SK-N-SH (cell line): ENCODE measurements around the gene MS4A18. TPM values are rescaled to one million over a fixed set of nuclear protein-coding genes. Genes with fewer than 3 reads are reported as not detected.

Source experiments
- CTCF ChIA-PET: fragments of 300-600, 350-600 bp; formaldehyde crosslinking; extraction: SDS; loops from one replicate; lab custom pipeline; 2021; lab: Yijun Ruan, JAX
- POLR2A ChIA-PET: fragments of 350-600 bp; sonication (Branson Sonifier 250); formaldehyde crosslinking; extraction: SDS; loops from one replicate; lab custom pipeline; 2020; ENCODE audit warnings: antibody characterized with exemption, inconsistent platforms; lab: Yijun Ruan, JAX
- DNase-seq: peaks from one replicate; pipeline ENCODE4 v3.0.0; 2012
- H2AFZ ChIP-seq: fragments of 200-600 bp; sonication (generic); 2 replicates; pipeline ENCODE4 v1.8.1; 2016; ENCODE audit warnings: antibody characterized with exemption, mild to moderate bottlenecking, low read depth
- H3F3A ChIP-seq: fragments of 200-600 bp; sonication (generic); replicated peaks from 2 replicates; pipeline ENCODE3; 2016; ENCODE audit warnings: antibody characterized with exemption, mild to moderate bottlenecking; ENCODE audit not compliant: insufficient read depth
- H3K27ac ChIP-seq, 2 experiments: fragments of 200-500 bp in 1 of 2; fragments of 200-600 bp in 1 of 2; sonication (Bioruptor generic) in 1 of 2; sonication (generic), shearing (Covaris generic) in 1 of 2; 2 replicates each; pipeline versions ENCODE4 v1.5.1 to v1.6.1; 2014 to 2016; ENCODE audit warnings: low read depth in 2 of 2, inconsistent platforms in 1 of 2, low read length in 1 of 2, mild to moderate bottlenecking in 1 of 2, mixed read lengths in 1 of 2
- H3K27me3 ChIP-seq: fragments of 200-600 bp; sonication (generic), shearing (Covaris generic); 2 replicates; pipeline ENCODE4 v1.6.1; 2016; ENCODE audit warnings: mixed run types; ENCODE audit not compliant: insufficient read depth
- H3K36me3 ChIP-seq, 2 experiments: fragments of 200-500 bp in 1 of 2; fragments of 200-600 bp in 1 of 2; sonication (Bioruptor generic) in 1 of 2; sonication (generic) in 1 of 2; replicated peaks in 1 of 2; 2 replicates each; pipeline versions ENCODE3 to v1.5.1; 2014 to 2016; ENCODE audit warnings: low read length in 1 of 2, mild to moderate bottlenecking in 1 of 2; ENCODE audit not compliant: insufficient read depth in 2 of 2, control insufficient read depth in 1 of 2
- H3K4me1 ChIP-seq, 2 experiments: fragments of 200-500 bp in 1 of 2; fragments of 200-600 bp in 1 of 2; sonication (Bioruptor generic) in 1 of 2; sonication (generic), shearing (Covaris generic) in 1 of 2; 2 replicates each; pipeline versions ENCODE4 v1.5.1 to v1.6.1; 2014 to 2016; ENCODE audit warnings: low read depth in 1 of 2, low read length in 1 of 2, mixed run types in 1 of 2; ENCODE audit not compliant: insufficient read depth in 2 of 2, control insufficient read depth in 1 of 2
- H3K4me2 ChIP-seq: fragments of 200-600 bp; sonication (generic), shearing (Covaris generic); 2 replicates; pipeline ENCODE4 v1.6.1; 2017; ENCODE audit warnings: mixed run types
- H3K4me3 ChIP-seq, 2 experiments: fragments of 200-500 bp in 1 of 2; fragments of 200-600 bp in 1 of 2; sonication (Bioruptor generic) in 1 of 2; sonication (generic), shearing (Covaris generic) in 1 of 2; 2 replicates each; pipeline versions ENCODE4 v1.5.1 to v1.8.1; 2014 to 2016; ENCODE audit warnings: low read depth in 2 of 2, inconsistent platforms in 1 of 2, low read length in 1 of 2, mild to moderate bottlenecking in 1 of 2, mixed read lengths in 1 of 2, moderate library complexity in 1 of 2
- H3K79me2 ChIP-seq: fragments of 200-600 bp; sonication (generic); 2 replicates; pipeline ENCODE4 v1.8.1; 2017; ENCODE audit warnings: mild to moderate bottlenecking; ENCODE audit not compliant: insufficient read depth
- H3K9ac ChIP-seq: fragments of 200-600 bp; sonication (generic); 2 replicates; pipeline ENCODE4 v1.6.1; 2017; ENCODE audit warnings: mixed run types
- H3K9me2 ChIP-seq: fragments of 200-600 bp; sonication (generic); 2 replicates; pipeline ENCODE4 v1.6.1; 2017; ENCODE audit warnings: mixed run types
- H3K9me3 ChIP-seq: fragments of 200-600 bp; sonication (generic); 2 replicates; pipeline ENCODE4 v1.6.1; 2017; ENCODE audit warnings: mixed run types, mild to moderate bottlenecking, moderate library complexity
- H4K20me1 ChIP-seq: fragments of 200-600 bp; sonication (generic); 2 replicates; pipeline ENCODE4 v1.6.1; 2017; ENCODE audit warnings: mild to moderate bottlenecking, mixed run types; ENCODE audit not compliant: insufficient read depth
- CHD2 ChIP-seq: fragments of 150-350 bp; IDR thresholded peaks from 2 replicates; pipeline ENCODE4 v1.6.1; 2018; ENCODE audit warnings: low read length; ENCODE audit not compliant: partially characterized antibody
- ELF1 ChIP-seq: IDR thresholded peaks from 2 replicates; pipeline ENCODE4 v1.4.0; 2012
- EP300 ChIP-seq, 2 experiments: IDR thresholded peaks; 2 replicates each; pipeline versions ENCODE4 v1.4.0 to v1.6.1; 2012; ENCODE audit warnings: borderline replicate concordance in 1 of 2, low read depth in 1 of 2, low read length in 1 of 2
- EZH2phosphoT487 ChIP-seq: fragments of 200-600 bp; sonication (generic); IDR thresholded peaks from 2 replicates; pipeline ENCODE4 v1.6.1; 2017; ENCODE audit warnings: low read depth, mixed run types, mild to moderate bottlenecking, antibody characterized with exemption, moderate library complexity, borderline replicate concordance
- GABPA ChIP-seq: IDR thresholded peaks from 2 replicates; pipeline ENCODE4 v1.4.0; 2012; ENCODE audit warnings: low read depth, mild to moderate bottlenecking
- GATA2 ChIP-seq: sonication (generic); formaldehyde crosslinking; IDR thresholded peaks from 2 replicates; pipeline ENCODE4 v1.5.0; 2020; ENCODE audit warnings: mild to moderate bottlenecking, missing genetic modification reagents
- JUND ChIP-seq: IDR thresholded peaks from 2 replicates; pipeline ENCODE4 v1.4.0; 2012
- MEF2A ChIP-seq: IDR thresholded peaks from 2 replicates; pipeline ENCODE4 v1.4.0; 2012; ENCODE audit warnings: low read depth, borderline replicate concordance
- NFIC ChIP-seq: IDR thresholded peaks from 2 replicates; pipeline ENCODE4 v1.4.0; 2012; ENCODE audit warnings: borderline replicate concordance
- NRF1 ChIP-seq: IDR thresholded peaks from 2 replicates; pipeline ENCODE4 v1.6.1; 2012; ENCODE audit warnings: low read depth, mild to moderate bottlenecking, low read length
- POLR2AphosphoS5 ChIP-seq: IDR thresholded peaks from 2 replicates; pipeline ENCODE4 v1.6.1; 2012; ENCODE audit warnings: low read depth, low read length
- RXRA ChIP-seq: IDR thresholded peaks from 2 replicates; pipeline ENCODE4 v1.4.0; 2012; ENCODE audit warnings: low read depth, mild to moderate bottlenecking, borderline replicate concordance
- TEAD4 ChIP-seq: IDR thresholded peaks from 2 replicates; pipeline ENCODE4 v1.4.0; 2012; ENCODE audit warnings: mild to moderate bottlenecking, borderline replicate concordance; ENCODE audit not compliant: insufficient read depth
- WGBS: methylation state at CpG from one replicate; pipeline ENCODE4 v1.1.6; 2017; ENCODE audit warnings: low lambda C conversion rate; 5-methylcytosine and 5-hydroxymethylcytosine counted together
- polyA plus RNA-seq, 3 experiments: library from polyadenylated mRNA; depleted of rRNA; stranded (reverse); fragments of >200 nt; gene quantifications; 2 replicates each; pipeline ENCODE4 v1.2.3, GENCODE V29; 2012
- TF ChIP-seq, protein P1 (sequence below): fragments of 150-350 bp; IDR thresholded peaks from 2 replicates; pipeline ENCODE4 v1.6.1; 2016; ENCODE audit warnings: mild to moderate bottlenecking, low read depth, low read length
- TF ChIP-seq, protein P2 (sequence below): fragments of 150-350 bp; IDR thresholded peaks from 2 replicates; pipeline ENCODE4 v1.6.1; 2017; ENCODE audit warnings: antibody characterized with exemption, low read length, low read depth, borderline replicate concordance
- TF ChIP-seq, protein P3 (sequence below): IDR thresholded peaks from 2 replicates; pipeline ENCODE4 v1.4.0; 2012; ENCODE audit warnings: low read depth, borderline replicate concordance
- TF ChIP-seq, protein P4 (sequence below): fragments of 200-600 bp; sonication (generic); IDR thresholded peaks from 2 replicates; pipeline ENCODE4 v1.6.1; 2017; ENCODE audit warnings: antibody characterized with exemption, mild to moderate bottlenecking, moderate library complexity
- TF ChIP-seq, protein P5 (sequence below): IDR thresholded peaks from 2 replicates; pipeline ENCODE4 v1.6.1; 2012; ENCODE audit warnings: mild to moderate bottlenecking, low read depth, low read length, moderate library complexity

The MS4A18 gene
- polyA plus RNA-seq, 1 of the 3 experiments (the other 2 are of a cell fraction): not detected

DNA sequence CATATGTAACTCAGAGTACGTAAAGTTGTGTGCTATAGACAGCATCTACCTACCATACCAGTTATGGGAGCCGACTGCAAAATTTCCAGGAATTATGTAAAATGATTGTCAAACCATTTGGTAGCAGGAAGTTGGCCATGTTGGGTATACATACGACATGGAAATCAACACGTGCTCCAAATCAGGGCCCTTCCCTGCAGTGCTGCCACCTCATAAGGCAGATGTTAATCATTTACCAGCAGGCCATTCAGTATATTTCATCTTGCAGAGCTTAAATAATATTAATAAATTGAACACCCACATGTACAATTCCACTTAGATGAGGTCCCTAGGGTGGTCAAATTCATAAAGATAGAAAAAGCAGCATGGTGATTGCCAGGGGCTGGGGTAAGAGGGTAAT, 9.8 kb downstream of the MS4A18 start:
- 26% methylated on average over 4 of the region's 4 CpGs for WGBS
- no peak for DNase-seq
- Histone ChIP-seq H3K27me3 (peaks cover 40% of the 10 kb centered on the region; the same call in 1 of the 2 replicates), H3K4me1 (no peaks in the 10 kb centered on the region), H3F3A (no peaks in the 10 kb centered on the region), H3K9me2 (no peaks in the 10 kb centered on the region), H3K9me3 (no peaks in the 10 kb centered on the region), H3K9ac (no peak overlapping the region)
- POLR2A ChIA-PET: no interaction called here
- TF ChIP-seq, protein P1, sequence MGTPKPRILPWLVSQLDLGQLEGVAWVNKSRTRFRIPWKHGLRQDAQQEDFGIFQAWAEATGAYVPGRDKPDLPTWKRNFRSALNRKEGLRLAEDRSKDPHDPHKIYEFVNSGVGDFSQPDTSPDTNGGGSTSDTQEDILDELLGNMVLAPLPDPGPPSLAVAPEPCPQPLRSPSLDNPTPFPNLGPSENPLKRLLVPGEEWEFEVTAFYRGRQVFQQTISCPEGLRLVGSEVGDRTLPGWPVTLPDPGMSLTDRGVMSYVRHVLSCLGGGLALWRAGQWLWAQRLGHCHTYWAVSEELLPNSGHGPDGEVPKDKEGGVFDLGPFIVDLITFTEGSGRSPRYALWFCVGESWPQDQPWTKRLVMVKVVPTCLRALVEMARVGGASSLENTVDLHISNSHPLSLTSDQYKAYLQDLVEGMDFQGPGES: no peak
- TF ChIP-seq NRF1 (no peak), JUND (no peak), GATA2 (CRISPR knock-in tag) (no peak), CHD2 (no peak), EZH2phosphoT487 (no peak), EP300 (IDR thresholded peaks at IDR 0.05; ENCODE audit: borderline replicate concordance in 1 of 2, low read depth in 1 of 2, low read length in 1 of 2) (no peak), GABPA (no peak), NFIC (no peak), MEF2A (no peak), ELF1 (no peak), TEAD4 (no peak), POLR2AphosphoS5 (no peak), RXRA (no peak)
- TF ChIP-seq, protein P2, sequence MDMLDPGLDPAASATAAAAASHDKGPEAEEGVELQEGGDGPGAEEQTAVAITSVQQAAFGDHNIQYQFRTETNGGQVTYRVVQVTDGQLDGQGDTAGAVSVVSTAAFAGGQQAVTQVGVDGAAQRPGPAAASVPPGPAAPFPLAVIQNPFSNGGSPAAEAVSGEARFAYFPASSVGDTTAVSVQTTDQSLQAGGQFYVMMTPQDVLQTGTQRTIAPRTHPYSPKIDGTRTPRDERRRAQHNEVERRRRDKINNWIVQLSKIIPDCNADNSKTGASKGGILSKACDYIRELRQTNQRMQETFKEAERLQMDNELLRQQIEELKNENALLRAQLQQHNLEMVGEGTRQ: no peak
- TF ChIP-seq, protein P3, sequence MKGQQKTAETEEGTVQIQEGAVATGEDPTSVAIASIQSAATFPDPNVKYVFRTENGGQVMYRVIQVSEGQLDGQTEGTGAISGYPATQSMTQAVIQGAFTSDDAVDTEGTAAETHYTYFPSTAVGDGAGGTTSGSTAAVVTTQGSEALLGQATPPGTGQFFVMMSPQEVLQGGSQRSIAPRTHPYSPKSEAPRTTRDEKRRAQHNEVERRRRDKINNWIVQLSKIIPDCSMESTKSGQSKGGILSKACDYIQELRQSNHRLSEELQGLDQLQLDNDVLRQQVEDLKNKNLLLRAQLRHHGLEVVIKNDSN: no peak
- TF ChIP-seq, protein P4, sequence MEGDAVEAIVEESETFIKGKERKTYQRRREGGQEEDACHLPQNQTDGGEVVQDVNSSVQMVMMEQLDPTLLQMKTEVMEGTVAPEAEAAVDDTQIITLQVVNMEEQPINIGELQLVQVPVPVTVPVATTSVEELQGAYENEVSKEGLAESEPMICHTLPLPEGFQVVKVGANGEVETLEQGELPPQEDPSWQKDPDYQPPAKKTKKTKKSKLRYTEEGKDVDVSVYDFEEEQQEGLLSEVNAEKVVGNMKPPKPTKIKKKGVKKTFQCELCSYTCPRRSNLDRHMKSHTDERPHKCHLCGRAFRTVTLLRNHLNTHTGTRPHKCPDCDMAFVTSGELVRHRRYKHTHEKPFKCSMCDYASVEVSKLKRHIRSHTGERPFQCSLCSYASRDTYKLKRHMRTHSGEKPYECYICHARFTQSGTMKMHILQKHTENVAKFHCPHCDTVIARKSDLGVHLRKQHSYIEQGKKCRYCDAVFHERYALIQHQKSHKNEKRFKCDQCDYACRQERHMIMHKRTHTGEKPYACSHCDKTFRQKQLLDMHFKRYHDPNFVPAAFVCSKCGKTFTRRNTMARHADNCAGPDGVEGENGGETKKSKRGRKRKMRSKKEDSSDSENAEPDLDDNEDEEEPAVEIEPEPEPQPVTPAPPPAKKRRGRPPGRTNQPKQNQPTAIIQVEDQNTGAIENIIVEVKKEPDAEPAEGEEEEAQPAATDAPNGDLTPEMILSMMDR: no peak
- TF ChIP-seq, protein P5, sequence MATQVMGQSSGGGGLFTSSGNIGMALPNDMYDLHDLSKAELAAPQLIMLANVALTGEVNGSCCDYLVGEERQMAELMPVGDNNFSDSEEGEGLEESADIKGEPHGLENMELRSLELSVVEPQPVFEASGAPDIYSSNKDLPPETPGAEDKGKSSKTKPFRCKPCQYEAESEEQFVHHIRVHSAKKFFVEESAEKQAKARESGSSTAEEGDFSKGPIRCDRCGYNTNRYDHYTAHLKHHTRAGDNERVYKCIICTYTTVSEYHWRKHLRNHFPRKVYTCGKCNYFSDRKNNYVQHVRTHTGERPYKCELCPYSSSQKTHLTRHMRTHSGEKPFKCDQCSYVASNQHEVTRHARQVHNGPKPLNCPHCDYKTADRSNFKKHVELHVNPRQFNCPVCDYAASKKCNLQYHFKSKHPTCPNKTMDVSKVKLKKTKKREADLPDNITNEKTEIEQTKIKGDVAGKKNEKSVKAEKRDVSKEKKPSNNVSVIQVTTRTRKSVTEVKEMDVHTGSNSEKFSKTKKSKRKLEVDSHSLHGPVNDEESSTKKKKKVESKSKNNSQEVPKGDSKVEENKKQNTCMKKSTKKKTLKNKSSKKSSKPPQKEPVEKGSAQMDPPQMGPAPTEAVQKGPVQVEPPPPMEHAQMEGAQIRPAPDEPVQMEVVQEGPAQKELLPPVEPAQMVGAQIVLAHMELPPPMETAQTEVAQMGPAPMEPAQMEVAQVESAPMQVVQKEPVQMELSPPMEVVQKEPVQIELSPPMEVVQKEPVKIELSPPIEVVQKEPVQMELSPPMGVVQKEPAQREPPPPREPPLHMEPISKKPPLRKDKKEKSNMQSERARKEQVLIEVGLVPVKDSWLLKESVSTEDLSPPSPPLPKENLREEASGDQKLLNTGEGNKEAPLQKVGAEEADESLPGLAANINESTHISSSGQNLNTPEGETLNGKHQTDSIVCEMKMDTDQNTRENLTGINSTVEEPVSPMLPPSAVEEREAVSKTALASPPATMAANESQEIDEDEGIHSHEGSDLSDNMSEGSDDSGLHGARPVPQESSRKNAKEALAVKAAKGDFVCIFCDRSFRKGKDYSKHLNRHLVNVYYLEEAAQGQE: no peak
- TF ChIP-seq, all 33 proteins: peak for 0
- Histone ChIP-seq H3K79me2 (no peaks in the 10 kb centered on the region), H2AFZ (no peak overlapping the region), H4K20me1 (no peaks in the 10 kb centered on the region), H3K4me2 (no peak overlapping the region), H3K36me3 (no peaks in the 10 kb centered on the region), H3K27ac (no peak overlapping the region), H3K4me3 (no peak overlapping the region)
- CTCF ChIA-PET: no interaction called here
